ENCODE data around the gene B3GAT1. TPM values are rescaled to one million over a fixed set of nuclear protein-coding genes. Genes with fewer than 3 reads are reported as not detected.

B3GAT1 gene
- total RNA-seq, 1 donor from 2014 or later: 0.16 TPM

- Mint-ChIP-seq H3K9me3 (no peaks in the 10 kb centered on the region), H3K27ac (no peak overlapping the region), H3K4me1 (no peaks in the 10 kb centered on the region), H3K27me3 (no peaks in the 10 kb centered on the region), H3K36me3 (ENCODE audit: low read depth) (no peaks in the 10 kb centered on the region), H3K4me3 (no peak overlapping the region)
- DNase-seq: no peak
- intact Hi-C loops (cut with micrococcal nuclease): no loop called here
Observed at GRCh38 chr11:134372536-134372935, 39.5 kb downstream of the B3GAT1 start.

- H3K4me3 Mint-ChIP-seq: no peak overlapping the region
- no peaks in the 10 kb centered on the region for H3K36me3 Mint-ChIP-seq (ENCODE audit: low read depth)
- H3K9me3 Mint-ChIP-seq: no peaks in the 10 kb centered on the region
- no peaks in the 10 kb centered on the region for H3K4me1 Mint-ChIP-seq
- H3K27ac Mint-ChIP-seq: no peak overlapping the region
- intact Hi-C loops (cut with micrococcal nuclease): no loop called here
- H3K27me3 Mint-ChIP-seq: no peaks in the 10 kb centered on the region
- no peak for DNase-seq
Observed at GRCh38 chr11:134371436-134372185, 40.4 kb downstream of the B3GAT1 start.

- Mint-ChIP-seq H3K4me3 (no peak overlapping the region), H3K36me3 (ENCODE audit: low read depth) (no peaks in the 10 kb centered on the region), H3K27ac (no peak overlapping the region), H3K4me1 (no peaks in the 10 kb centered on the region), H3K27me3 (no peaks in the 10 kb centered on the region), H3K9me3 (no peaks in the 10 kb centered on the region)
- intact Hi-C loops (cut with micrococcal nuclease): no loop called here
- DNase-seq: no peak
Observed at GRCh38 chr11:134370526-134371435, 41.3 kb downstream of the B3GAT1 start.

DNA sequence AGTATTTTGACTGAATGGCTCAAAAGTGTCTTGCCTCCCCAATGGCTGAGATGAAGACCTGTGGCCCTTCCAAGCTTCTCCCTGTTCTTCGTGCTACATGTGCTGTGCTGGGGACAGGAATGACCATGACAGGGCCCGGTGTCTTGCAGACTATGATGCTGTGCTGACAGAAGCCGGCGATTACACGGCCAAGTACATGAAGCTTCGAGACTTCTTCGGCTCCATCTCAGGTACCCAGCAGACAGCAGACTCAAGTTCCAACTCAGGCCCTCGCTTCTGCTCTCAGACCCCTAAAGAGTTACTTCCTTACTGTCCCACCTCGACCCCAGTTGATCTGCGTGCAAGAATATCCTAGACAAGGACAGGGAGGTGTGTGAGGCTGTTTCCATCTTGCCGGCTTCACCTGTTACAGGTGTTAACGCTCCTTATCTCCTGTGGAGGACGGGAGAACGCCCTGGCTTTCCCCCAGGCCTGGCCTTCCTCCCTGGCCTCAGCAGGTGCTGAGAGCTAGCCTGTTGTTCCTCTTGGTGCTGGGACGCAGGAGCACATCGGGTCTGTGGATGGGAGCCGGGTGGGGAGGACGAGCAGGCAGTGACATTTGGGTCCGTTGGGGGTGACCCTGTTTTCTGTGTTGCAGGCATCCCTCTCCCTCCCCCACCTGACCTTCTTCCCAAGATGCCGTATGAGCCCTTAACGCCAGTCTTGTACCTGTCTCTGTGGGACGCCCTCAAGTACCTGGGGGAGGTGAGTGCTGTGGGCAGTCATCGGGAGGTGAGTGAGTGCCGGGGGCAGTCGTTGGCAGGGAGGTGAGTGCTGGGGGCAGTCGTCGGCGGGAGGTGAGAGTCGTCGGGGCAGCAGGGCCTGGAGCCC is 42.2 kb downstream of the B3GAT1 start:
- no peak overlapping the region for H3K4me3 Mint-ChIP-seq
- H3K27ac Mint-ChIP-seq: no peak overlapping the region
- H3K27me3 Mint-ChIP-seq: no peaks in the 10 kb centered on the region
- H3K36me3 Mint-ChIP-seq (ENCODE audit: low read depth): no peaks in the 10 kb centered on the region
- DNase-seq: no peak
- intact Hi-C loops (cut with micrococcal nuclease): no loop called here
- H3K4me1 Mint-ChIP-seq: no peaks in the 10 kb centered on the region
- H3K9me3 Mint-ChIP-seq: no peaks in the 10 kb centered on the region

DNA sequence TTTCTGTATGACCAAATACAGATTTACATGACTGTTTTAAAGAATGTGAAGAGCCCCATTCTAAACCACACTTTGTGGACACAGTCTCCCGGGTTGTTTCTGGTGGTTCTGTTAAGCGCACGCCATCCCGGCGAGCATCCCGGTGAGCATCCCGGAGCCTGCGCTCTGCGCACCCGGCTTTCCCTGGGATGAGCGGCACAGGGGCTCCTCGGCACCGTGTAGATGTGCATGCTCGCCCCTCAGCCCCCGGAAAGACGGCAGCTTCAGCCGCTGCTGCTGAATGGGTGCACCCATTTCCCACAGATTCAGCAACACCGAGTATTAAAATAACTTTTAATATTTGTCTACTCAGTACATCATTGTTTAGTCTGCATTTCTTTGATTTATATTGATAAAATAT is 44.3 kb downstream of the B3GAT1 start:
- Mint-ChIP-seq H3K9me3 (no peaks in the 10 kb centered on the region), H3K4me3 (no peak overlapping the region), H3K4me1 (no peaks in the 10 kb centered on the region), H3K27me3 (no peaks in the 10 kb centered on the region), H3K27ac (no peak overlapping the region), H3K36me3 (ENCODE audit: low read depth) (no peaks in the 10 kb centered on the region)
- DNase-seq: no peak
- intact Hi-C loops (cut with micrococcal nuclease): no loop called here

DNA sequence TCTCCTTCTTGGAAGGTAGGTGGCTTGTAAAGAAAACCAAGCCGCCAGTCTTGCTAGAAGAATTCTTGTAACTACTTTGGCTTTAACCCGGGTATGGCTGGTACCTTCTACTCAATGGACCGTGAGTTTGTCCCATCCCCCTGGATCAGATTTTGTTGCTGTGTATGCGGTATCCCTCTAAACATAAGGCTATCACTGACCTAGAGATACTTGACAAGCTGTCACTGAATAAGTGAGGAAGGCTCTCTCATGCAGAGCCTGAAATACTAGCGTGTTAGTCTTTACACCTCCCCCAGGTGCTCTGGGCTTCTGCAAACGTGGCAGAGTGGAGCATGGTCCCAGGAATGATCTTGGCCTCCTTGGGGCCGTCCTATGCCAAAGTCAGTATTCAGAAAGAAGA is 45.8 kb downstream of the B3GAT1 start:
- H3K9me3 Mint-ChIP-seq: no peaks in the 10 kb centered on the region
- H3K27me3 Mint-ChIP-seq: peaks cover 3% of the 10 kb centered on the region
- intact Hi-C loops (cut with micrococcal nuclease): no loop called here
- no peak overlapping the region for H3K27ac Mint-ChIP-seq
- no peak for DNase-seq
- H3K36me3 Mint-ChIP-seq (ENCODE audit: low read depth): no peaks in the 10 kb centered on the region
- no peak overlapping the region for H3K4me3 Mint-ChIP-seq
- peaks cover 5% of the 10 kb centered on the region for H3K4me1 Mint-ChIP-seq

DNA sequence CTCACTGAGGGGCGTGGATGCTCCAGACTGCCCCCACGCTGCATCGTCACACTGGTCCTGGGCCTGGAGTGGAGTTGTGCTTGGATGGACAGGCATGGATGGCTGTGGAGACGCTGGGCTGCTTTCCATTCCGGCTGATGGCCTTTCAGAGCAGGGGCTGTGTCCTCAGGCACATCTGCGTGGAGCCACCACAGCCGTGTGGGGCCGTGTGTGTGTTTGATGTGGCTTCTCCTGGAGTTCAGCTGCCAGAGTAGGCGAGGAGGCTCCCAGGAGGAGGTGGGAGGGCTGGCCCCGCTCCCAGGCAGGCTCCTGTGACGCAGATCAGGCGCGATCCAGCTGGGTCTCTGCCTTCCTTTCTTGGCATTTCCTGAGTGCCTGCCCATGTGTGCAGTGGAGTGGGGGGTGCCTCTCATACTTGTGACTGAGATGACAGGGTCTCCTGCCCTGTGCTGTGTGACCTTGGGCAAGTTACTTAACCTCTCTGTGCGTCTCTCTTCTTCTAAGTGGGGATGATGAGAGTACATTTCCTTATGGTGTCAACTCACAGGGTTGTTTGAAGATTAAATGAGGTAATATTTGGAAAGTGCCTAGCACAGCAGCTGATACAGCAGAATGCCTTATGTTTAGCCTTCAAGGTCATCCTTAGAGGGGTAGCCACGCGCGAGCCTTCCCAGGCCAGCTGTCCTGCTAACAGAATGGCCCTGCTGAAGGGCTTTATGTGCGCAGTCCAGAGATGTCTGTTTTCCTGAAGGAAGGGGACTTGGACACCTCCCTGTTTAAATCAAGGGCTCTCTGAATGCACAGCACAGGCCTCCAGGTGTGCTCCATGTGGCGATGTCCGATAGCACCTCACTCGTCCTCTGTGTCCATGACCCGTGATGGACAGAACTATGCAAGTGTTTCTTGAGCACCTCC is 46.8 kb downstream of the B3GAT1 start:
- DNase-seq: no peak
- no peak overlapping the region for H3K4me3 Mint-ChIP-seq
- no peaks in the 10 kb centered on the region for H3K9me3 Mint-ChIP-seq
- H3K36me3 Mint-ChIP-seq (ENCODE audit: low read depth): no peaks in the 10 kb centered on the region
- peaks cover 4% of the 10 kb centered on the region for H3K27me3 Mint-ChIP-seq
- intact Hi-C loops (cut with micrococcal nuclease): no loop called here
- H3K27ac Mint-ChIP-seq: no peak overlapping the region
- H3K4me1 Mint-ChIP-seq: peaks cover 7% of the 10 kb centered on the region

DNA sequence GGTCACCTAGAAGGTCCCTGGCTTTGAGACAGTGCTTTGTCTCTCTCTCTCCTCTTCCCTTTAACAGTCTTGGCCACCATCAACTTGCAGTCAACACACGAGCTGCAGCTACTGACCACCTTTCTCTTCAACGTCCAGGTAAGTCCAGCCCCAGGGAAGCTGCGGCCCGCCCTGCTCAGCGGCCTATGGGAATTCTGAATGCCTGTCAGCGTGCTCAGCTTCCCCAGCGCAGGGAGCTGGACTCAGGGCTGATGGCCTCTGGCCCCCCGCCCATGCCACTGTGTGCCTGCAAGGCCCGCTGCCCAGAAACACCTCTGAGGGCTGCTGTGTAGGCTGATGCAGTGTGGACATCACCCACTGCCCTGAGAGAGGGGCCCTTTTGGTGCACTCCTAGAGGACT is 47.8 kb downstream of the B3GAT1 start:
- no peaks in the 10 kb centered on the region for H3K9me3 Mint-ChIP-seq
- no peak overlapping the region for H3K27ac Mint-ChIP-seq
- peaks cover 12% of the 10 kb centered on the region for H3K4me1 Mint-ChIP-seq
- intact Hi-C loops (cut with micrococcal nuclease): no loop called here
- peaks cover 4% of the 10 kb centered on the region for H3K27me3 Mint-ChIP-seq
- no peak overlapping the region for H3K4me3 Mint-ChIP-seq
- no peak for DNase-seq
- H3K36me3 Mint-ChIP-seq (ENCODE audit: low read depth): no peaks in the 10 kb centered on the region

- no peaks in the 10 kb centered on the region for H3K9me3 Mint-ChIP-seq
- intact Hi-C loops (cut with micrococcal nuclease): no loop called here
- no peak for DNase-seq
- H3K27me3 Mint-ChIP-seq: peaks cover 4% of the 10 kb centered on the region
- H3K4me3 Mint-ChIP-seq: no peak overlapping the region
- H3K27ac Mint-ChIP-seq: no peak overlapping the region
- peaks cover 12% of the 10 kb centered on the region for H3K4me1 Mint-ChIP-seq
- H3K36me3 Mint-ChIP-seq (ENCODE audit: low read depth): no peaks in the 10 kb centered on the region
Observed at GRCh38 chr11:134363592-134363991, 48.5 kb downstream of the B3GAT1 start.

DNA sequence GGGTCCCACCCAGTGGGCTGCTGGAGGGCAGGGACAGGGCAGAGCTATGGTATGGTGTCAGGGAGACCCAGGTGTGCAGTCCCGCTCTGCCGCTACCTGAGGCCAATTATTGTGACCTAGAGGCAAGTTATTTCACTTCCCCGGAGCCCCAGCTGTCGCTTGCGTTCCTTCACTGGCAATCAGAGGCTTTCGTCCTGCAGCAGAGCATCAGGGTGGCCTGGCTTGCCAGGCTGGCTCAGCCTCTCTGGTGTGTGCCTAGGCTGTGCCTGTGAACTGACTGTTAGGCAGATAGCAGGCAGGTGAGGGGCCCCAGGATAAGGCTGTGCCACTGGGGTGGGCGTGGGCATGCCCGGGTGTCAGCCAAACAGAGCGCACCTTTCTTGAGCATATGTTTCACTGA is 48.9 kb downstream of the B3GAT1 start:
- no peak for DNase-seq
- Mint-ChIP-seq H3K27ac (no peak overlapping the region), H3K36me3 (ENCODE audit: low read depth) (no peaks in the 10 kb centered on the region), H3K9me3 (no peaks in the 10 kb centered on the region), H3K27me3 (peaks cover 4% of the 10 kb centered on the region), H3K4me1 (peaks cover 12% of the 10 kb centered on the region), H3K4me3 (no peak overlapping the region)
- intact Hi-C loops (cut with micrococcal nuclease): no loop called here

GRCh38 chr11:134362192-134362901 is 49.7 kb downstream of the B3GAT1 start:
- peaks cover 12% of the 10 kb centered on the region for H3K4me1 Mint-ChIP-seq
- DNase-seq: no peak
- H3K9me3 Mint-ChIP-seq: no peaks in the 10 kb centered on the region
- H3K27me3 Mint-ChIP-seq: peaks cover 4% of the 10 kb centered on the region
- H3K27ac Mint-ChIP-seq: no peak overlapping the region
- intact Hi-C loops (cut with micrococcal nuclease): no loop called here
- H3K36me3 Mint-ChIP-seq (ENCODE audit: low read depth): no peaks in the 10 kb centered on the region
- H3K4me3 Mint-ChIP-seq: no peak overlapping the region

DNA sequence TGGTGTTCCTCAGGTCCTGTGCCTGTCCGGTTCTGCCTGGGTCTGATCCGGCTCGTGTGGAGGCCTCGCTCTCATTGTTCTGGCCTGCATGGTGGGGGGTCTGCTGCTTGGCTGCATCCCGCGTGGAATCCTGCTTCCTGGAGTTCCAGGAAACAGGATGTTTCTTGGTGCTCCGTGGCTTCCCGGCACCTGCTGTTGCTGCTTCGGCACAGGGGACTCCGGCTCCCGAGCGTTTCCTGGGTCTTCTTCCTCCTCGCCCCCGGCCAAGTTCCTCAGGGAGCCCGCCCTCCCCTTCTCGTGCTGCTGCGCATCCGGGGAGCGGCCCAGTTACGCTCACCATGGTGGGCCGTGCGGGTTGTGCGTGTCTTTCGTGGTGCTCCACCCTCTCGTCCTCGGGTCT is 50.4 kb downstream of the B3GAT1 start:
- peaks cover 4% of the 10 kb centered on the region for H3K27me3 Mint-ChIP-seq
- intact Hi-C loops (cut with micrococcal nuclease): no loop called here
- H3K4me1 Mint-ChIP-seq: peaks cover 12% of the 10 kb centered on the region
- H3K27ac Mint-ChIP-seq: no peak overlapping the region
- DNase-seq: no peak
- no peaks in the 10 kb centered on the region for H3K36me3 Mint-ChIP-seq (ENCODE audit: low read depth)
- no peak overlapping the region for H3K4me3 Mint-ChIP-seq
- no peaks in the 10 kb centered on the region for H3K9me3 Mint-ChIP-seq
